ENCODE results near the gene FAAP20. TPM values are rescaled to one million over a fixed set of nuclear protein-coding genes. Genes with fewer than 3 reads are reported as not detected.

Gene FAAP20
- total RNA-seq, 1 experiment from 2014 or later: 112 TPM

- Histone ChIP-seq H4K20me1 (ENCODE audit: insufficient read depth) (no peaks in the 10 kb centered on the region), H3K9ac (ENCODE audit: low read length) (no peak overlapping the region), H3K9me3 (ENCODE audit: control insufficient read depth in 1 of 2, insufficient read depth in 1 of 2, low read depth in 1 of 2, low read length in 2 of 2) (no peaks in the 10 kb centered on the region), H3K9me2 (ENCODE audit: insufficient read depth) (no peaks in the 10 kb centered on the region), H2AFZ (ENCODE audit: low read depth, low read length, poor library complexity, severe bottlenecking) (no peak overlapping the region), H3K27me3 (ENCODE audit: insufficient read depth, low read length) (no peaks in the 10 kb centered on the region), H3K79me2 (ENCODE audit: insufficient read depth, low read length) (no peaks in the 10 kb centered on the region), H3K4me1 (ENCODE audit: control insufficient read depth in 1 of 2, insufficient read depth in 2 of 2, low read length in 2 of 2) (peaks cover 0 to 8% of the 10 kb centered on the region in 2 experiments; a peak in 1 of 4 replicates), H3K36me3 (ENCODE audit: control insufficient read depth in 1 of 2, insufficient read depth in 2 of 2, low read length in 2 of 2) (no peaks in the 10 kb centered on the region), H3K4me2 (ENCODE audit: low read length) (no peak overlapping the region), H3K4me3 (replicated peaks in 1 of 2; ENCODE audit: low read depth in 1 of 2, low read length in 2 of 2) (no peak overlapping the region), H3K27ac (ENCODE audit: low read depth, low read length) (no peak overlapping the region)
- CTCF ChIA-PET: no interaction called here
- DNase-seq (ENCODE audit: low read depth, low spot score) (no peak), ATAC-seq (no peak)
- BruUV-seq (replicated peaks): no TSS peak
- TF ChIP-seq REST (IDR thresholded peaks at IDR 0.05; ENCODE audit: low read depth) (no peak), ZFX (IDR thresholded peaks at IDR 0.05) (no peak), CTCF (IDR thresholded peaks at IDR 0.05 in 2 of 3, conservative IDR thresholded peaks at IDR 0.05 in 1 of 3; ENCODE audit: borderline replicate concordance in 1 of 3, insufficient read depth in 1 of 3, low read depth in 2 of 3, low read length in 2 of 3) (no peak), CEBPB (IDR thresholded peaks at IDR 0.05; ENCODE audit: low read depth) (no peak), RAD21 (IDR thresholded peaks at IDR 0.05; ENCODE audit: low read depth) (no peak), YY1 (IDR thresholded peaks at IDR 0.05; ENCODE audit: extremely low read depth, insufficient replicate concordance, low read depth, low read length) (no peak), MAX (IDR thresholded peaks at IDR 0.05) (no peak), TCF7L2 (IDR thresholded peaks at IDR 0.05; ENCODE audit: borderline replicate concordance, extremely low read depth, insufficient read depth, insufficient read length) (no peak), SRF (IDR thresholded peaks at IDR 0.05; ENCODE audit: low read depth) (no peak), EZH2phosphoT487 (IDR thresholded peaks at IDR 0.05; ENCODE audit: borderline replicate concordance) (no peak), FOSL1 (IDR thresholded peaks at IDR 0.05; ENCODE audit: low read depth) (no peak)
- POLR2A ChIA-PET: no interaction called here
- RAD21 ChIA-PET (ENCODE audit: low non-redundant PET in 1 of 2, low total read pairs in 2 of 2, uncharacterized antibody in 2 of 2, unreplicated experiment in 2 of 2): no interaction called here
- intact Hi-C loops (cut with micrococcal nuclease): no loop called here
These were observed 24.4 kb downstream of the FAAP20 start for GRCh38 chr1:2170211-2170610.
